C4-2B (cell line): Measurements from ENCODE around the gene TAOK1.

Source experiments
- ZFX ChIP-seq: fragments of 450-650 bp; IDR thresholded peaks from 2 replicates; pipeline ENCODE4 v1.6.1; 2017
- TF ChIP-seq, protein P1 (sequence below): fragments of 450-650 bp; conservative IDR thresholded peaks from 2 replicates; pipeline ENCODE4 v1.5.1; 2017; ENCODE audit warnings: mild to moderate bottlenecking

DNA sequence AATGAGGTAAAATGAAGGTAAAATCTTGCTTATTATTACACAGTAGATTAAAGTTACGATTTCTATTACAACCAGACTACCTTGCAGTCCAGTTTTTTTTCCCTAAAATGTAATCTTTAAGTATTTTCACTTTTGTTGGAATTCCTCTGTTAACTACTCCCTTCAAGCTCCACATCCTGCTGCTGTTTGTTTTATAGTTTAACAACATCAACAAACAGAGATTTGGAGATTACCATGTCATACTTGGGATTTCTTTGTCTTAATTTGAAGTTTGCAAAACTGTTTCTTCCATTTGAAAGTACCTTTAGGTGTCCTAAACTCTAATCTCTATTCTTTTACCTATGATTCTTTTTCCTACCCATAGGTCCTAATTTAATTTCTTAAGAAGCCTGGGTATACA lies 93.3 kb downstream of the TAOK1 start:
- TF ChIP-seq, protein P1, sequence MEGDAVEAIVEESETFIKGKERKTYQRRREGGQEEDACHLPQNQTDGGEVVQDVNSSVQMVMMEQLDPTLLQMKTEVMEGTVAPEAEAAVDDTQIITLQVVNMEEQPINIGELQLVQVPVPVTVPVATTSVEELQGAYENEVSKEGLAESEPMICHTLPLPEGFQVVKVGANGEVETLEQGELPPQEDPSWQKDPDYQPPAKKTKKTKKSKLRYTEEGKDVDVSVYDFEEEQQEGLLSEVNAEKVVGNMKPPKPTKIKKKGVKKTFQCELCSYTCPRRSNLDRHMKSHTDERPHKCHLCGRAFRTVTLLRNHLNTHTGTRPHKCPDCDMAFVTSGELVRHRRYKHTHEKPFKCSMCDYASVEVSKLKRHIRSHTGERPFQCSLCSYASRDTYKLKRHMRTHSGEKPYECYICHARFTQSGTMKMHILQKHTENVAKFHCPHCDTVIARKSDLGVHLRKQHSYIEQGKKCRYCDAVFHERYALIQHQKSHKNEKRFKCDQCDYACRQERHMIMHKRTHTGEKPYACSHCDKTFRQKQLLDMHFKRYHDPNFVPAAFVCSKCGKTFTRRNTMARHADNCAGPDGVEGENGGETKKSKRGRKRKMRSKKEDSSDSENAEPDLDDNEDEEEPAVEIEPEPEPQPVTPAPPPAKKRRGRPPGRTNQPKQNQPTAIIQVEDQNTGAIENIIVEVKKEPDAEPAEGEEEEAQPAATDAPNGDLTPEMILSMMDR, result no peak
- TF ChIP-seq ZFX, result no peak
